ENCODE measurements around the gene SDHB. TPM values are rescaled to one million over a fixed set of nuclear protein-coding genes. Genes with fewer than 3 reads are reported as not detected.

The SDHB gene
- total RNA-seq, 1 experiment from 2014 or later: 159 TPM

GRCh38 chr1:17052641-17053040 is 1.2 kb downstream of the SDHB start:
- Histone ChIP-seq H2AFZ (ENCODE audit: low read depth, low read length, poor library complexity, severe bottlenecking) (no peak overlapping the region), H3K4me2 (ENCODE audit: low read length) (peak overlapping the region; percentile 91), H4K20me1 (ENCODE audit: insufficient read depth) (no peaks in the 10 kb centered on the region), H3K4me1 (ENCODE audit: control insufficient read depth in 1 of 2, insufficient read depth in 2 of 2, low read length in 2 of 2) (peaks cover 3 to 14% of the 10 kb centered on the region in 2 experiments; a peak in 3 of 4 replicates), H3K9ac (ENCODE audit: low read length) (peak overlapping the region; percentile 83), H3K27ac (ENCODE audit: low read depth, low read length) (no peak overlapping the region), H3K79me2 (ENCODE audit: insufficient read depth, low read length) (peaks cover 60% of the 10 kb centered on the region), H3K27me3 (ENCODE audit: insufficient read depth, low read length) (no peaks in the 10 kb centered on the region), H3K9me3 (ENCODE audit: control insufficient read depth in 1 of 2, insufficient read depth in 1 of 2, low read depth in 1 of 2, low read length in 2 of 2) (no peaks in the 10 kb centered on the region), H3K9me2 (ENCODE audit: insufficient read depth) (no peaks in the 10 kb centered on the region), H3K36me3 (ENCODE audit: control insufficient read depth in 1 of 2, insufficient read depth in 2 of 2, low read length in 2 of 2) (peaks cover 5 to 7% of the 10 kb centered on the region in 2 experiments; a peak in 2 of 4 replicates), H3K4me3 (replicated peaks in 1 of 2; ENCODE audit: low read depth in 1 of 2, low read length in 2 of 2) (peak overlapping the region; percentile 96 to 100)
- intact Hi-C loops (cut with micrococcal nuclease): loop anchor here (10.0 kb wide), 1 partner anchor 432 kb away; no protein-coding TSS in a partner anchor
- BruUV-seq (replicated peaks): no TSS peak
- ATAC-seq (no peak), DNase-seq (ENCODE audit: low read depth, low spot score) (no peak)
- CTCF ChIA-PET: no interaction called here
- POLR2A ChIA-PET: no interaction called here
- TF ChIP-seq CEBPB (IDR thresholded peaks at IDR 0.05; ENCODE audit: low read depth): no peak
- TF ChIP-seq SP1 (IDR thresholded peaks at IDR 0.05; ENCODE audit: low read depth): no peak
- RAD21 ChIA-PET (ENCODE audit: low non-redundant PET in 1 of 2, low total read pairs in 2 of 2, uncharacterized antibody in 2 of 2, unreplicated experiment in 2 of 2): no interaction called here

DNA sequence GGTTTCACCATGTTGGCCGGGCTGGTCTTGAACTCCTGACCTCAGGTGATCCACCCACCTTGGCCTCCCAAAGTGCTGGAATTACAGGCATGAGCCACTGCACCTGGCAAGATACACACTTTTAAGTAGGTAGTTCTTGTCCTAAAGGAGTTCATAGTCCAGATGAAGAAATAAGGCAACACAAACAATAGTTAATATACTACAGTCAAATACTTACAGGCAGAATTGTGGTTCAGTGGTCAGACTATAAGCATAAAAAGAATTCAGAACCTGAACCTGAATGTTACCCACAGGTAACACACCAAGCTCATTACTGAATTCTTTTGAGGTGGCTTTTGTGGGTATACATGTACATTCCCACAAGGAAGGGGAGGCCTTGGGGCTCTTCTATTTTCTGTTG is 1.8 kb downstream of the SDHB start:
- RAD21 ChIA-PET (ENCODE audit: low non-redundant PET in 1 of 2, low total read pairs in 2 of 2, uncharacterized antibody in 2 of 2, unreplicated experiment in 2 of 2): no interaction called here
- intact Hi-C loops (cut with micrococcal nuclease): loop anchor here (10.0 kb wide), 1 partner anchor 433 kb away; no protein-coding TSS in a partner anchor
- POLR2A ChIA-PET: no interaction called here
- peaks cover 66% of the 10 kb centered on the region for H3K79me2 ChIP-seq (ENCODE audit: insufficient read depth, low read length)
- no peak overlapping the region for H3K27ac ChIP-seq (ENCODE audit: low read depth, low read length)
- H3K36me3 ChIP-seq (ENCODE audit: control insufficient read depth in 1 of 2, insufficient read depth in 2 of 2, low read length in 2 of 2): peaks cover 5 to 7% of the 10 kb centered on the region in 2 experiments; a peak in 2 of 4 replicates
- H3K4me1 ChIP-seq (ENCODE audit: control insufficient read depth in 1 of 2, insufficient read depth in 2 of 2, low read length in 2 of 2): peaks cover 3 to 14% of the 10 kb centered on the region in 2 experiments; a peak in 3 of 4 replicates
- H4K20me1 ChIP-seq (ENCODE audit: insufficient read depth): no peaks in the 10 kb centered on the region
- no peak for TF ChIP-seq EGR1 (IDR thresholded peaks at IDR 0.05; ENCODE audit: low read depth)
- TF ChIP-seq POLR2AphosphoS5 (IDR thresholded peaks at IDR 0.05; ENCODE audit: low read depth, low read length): no peak
- no peak for TF ChIP-seq ZFX (IDR thresholded peaks at IDR 0.05)
- no peak for TF ChIP-seq EZH2phosphoT487 (IDR thresholded peaks at IDR 0.05; ENCODE audit: borderline replicate concordance)
- no peak for TF ChIP-seq ZNF274 (IDR thresholded peaks at IDR 0.05; ENCODE audit: low read depth, low read length)
- no peak for TF ChIP-seq YY1 (IDR thresholded peaks at IDR 0.05; ENCODE audit: extremely low read depth, insufficient replicate concordance, low read depth, low read length)
- TF ChIP-seq SIN3A (IDR thresholded peaks at IDR 0.05; ENCODE audit: low read depth): no peak
- no peak for TF ChIP-seq TCF7L2 (IDR thresholded peaks at IDR 0.05; ENCODE audit: borderline replicate concordance, extremely low read depth, insufficient read depth, insufficient read length)
- TF ChIP-seq, protein P1, sequence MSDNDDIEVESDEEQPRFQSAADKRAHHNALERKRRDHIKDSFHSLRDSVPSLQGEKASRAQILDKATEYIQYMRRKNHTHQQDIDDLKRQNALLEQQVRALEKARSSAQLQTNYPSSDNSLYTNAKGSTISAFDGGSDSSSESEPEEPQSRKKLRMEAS (IDR thresholded peaks at IDR 0.05): no peak
- no peak for TF ChIP-seq FOSL1 (IDR thresholded peaks at IDR 0.05; ENCODE audit: low read depth)
- TF ChIP-seq, protein P2, sequence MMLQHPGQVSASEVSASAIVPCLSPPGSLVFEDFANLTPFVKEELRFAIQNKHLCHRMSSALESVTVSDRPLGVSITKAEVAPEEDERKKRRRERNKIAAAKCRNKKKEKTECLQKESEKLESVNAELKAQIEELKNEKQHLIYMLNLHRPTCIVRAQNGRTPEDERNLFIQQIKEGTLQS (IDR thresholded peaks at IDR 0.05): no peak
- no peak for TF ChIP-seq SP1 (IDR thresholded peaks at IDR 0.05; ENCODE audit: low read depth)
- TF ChIP-seq, protein P3, sequence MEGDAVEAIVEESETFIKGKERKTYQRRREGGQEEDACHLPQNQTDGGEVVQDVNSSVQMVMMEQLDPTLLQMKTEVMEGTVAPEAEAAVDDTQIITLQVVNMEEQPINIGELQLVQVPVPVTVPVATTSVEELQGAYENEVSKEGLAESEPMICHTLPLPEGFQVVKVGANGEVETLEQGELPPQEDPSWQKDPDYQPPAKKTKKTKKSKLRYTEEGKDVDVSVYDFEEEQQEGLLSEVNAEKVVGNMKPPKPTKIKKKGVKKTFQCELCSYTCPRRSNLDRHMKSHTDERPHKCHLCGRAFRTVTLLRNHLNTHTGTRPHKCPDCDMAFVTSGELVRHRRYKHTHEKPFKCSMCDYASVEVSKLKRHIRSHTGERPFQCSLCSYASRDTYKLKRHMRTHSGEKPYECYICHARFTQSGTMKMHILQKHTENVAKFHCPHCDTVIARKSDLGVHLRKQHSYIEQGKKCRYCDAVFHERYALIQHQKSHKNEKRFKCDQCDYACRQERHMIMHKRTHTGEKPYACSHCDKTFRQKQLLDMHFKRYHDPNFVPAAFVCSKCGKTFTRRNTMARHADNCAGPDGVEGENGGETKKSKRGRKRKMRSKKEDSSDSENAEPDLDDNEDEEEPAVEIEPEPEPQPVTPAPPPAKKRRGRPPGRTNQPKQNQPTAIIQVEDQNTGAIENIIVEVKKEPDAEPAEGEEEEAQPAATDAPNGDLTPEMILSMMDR (IDR thresholded peaks at IDR 0.05 in 2 of 3, conservative IDR thresholded peaks at IDR 0.05 in 1 of 3; ENCODE audit: borderline replicate concordance in 1 of 3, insufficient read depth in 1 of 3, low read depth in 2 of 3, low read length in 2 of 3): no peak
- no peak for TF ChIP-seq POLR2A (IDR thresholded peaks at IDR 0.05; ENCODE audit: borderline replicate concordance, extremely low read depth, insufficient read depth, insufficient read length)
- TF ChIP-seq, protein P4, sequence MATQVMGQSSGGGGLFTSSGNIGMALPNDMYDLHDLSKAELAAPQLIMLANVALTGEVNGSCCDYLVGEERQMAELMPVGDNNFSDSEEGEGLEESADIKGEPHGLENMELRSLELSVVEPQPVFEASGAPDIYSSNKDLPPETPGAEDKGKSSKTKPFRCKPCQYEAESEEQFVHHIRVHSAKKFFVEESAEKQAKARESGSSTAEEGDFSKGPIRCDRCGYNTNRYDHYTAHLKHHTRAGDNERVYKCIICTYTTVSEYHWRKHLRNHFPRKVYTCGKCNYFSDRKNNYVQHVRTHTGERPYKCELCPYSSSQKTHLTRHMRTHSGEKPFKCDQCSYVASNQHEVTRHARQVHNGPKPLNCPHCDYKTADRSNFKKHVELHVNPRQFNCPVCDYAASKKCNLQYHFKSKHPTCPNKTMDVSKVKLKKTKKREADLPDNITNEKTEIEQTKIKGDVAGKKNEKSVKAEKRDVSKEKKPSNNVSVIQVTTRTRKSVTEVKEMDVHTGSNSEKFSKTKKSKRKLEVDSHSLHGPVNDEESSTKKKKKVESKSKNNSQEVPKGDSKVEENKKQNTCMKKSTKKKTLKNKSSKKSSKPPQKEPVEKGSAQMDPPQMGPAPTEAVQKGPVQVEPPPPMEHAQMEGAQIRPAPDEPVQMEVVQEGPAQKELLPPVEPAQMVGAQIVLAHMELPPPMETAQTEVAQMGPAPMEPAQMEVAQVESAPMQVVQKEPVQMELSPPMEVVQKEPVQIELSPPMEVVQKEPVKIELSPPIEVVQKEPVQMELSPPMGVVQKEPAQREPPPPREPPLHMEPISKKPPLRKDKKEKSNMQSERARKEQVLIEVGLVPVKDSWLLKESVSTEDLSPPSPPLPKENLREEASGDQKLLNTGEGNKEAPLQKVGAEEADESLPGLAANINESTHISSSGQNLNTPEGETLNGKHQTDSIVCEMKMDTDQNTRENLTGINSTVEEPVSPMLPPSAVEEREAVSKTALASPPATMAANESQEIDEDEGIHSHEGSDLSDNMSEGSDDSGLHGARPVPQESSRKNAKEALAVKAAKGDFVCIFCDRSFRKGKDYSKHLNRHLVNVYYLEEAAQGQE (IDR thresholded peaks at IDR 0.05; ENCODE audit: low read depth): no peak
- no peak for DNase-seq (ENCODE audit: low read depth, low spot score)
- H3K9me2 ChIP-seq (ENCODE audit: insufficient read depth): no peaks in the 10 kb centered on the region
- no peak overlapping the region for H3K9ac ChIP-seq (ENCODE audit: low read length)
- ATAC-seq: no peak
- H2AFZ ChIP-seq (ENCODE audit: low read depth, low read length, poor library complexity, severe bottlenecking): no peak overlapping the region
- CTCF ChIA-PET: no interaction called here
- no TSS peak for BruUV-seq (replicated peaks)
- H3K27me3 ChIP-seq (ENCODE audit: insufficient read depth, low read length): no peaks in the 10 kb centered on the region
- peak overlapping the region; percentile 91 for H3K4me2 ChIP-seq (ENCODE audit: low read length)
- H3K9me3 ChIP-seq (ENCODE audit: control insufficient read depth in 1 of 2, insufficient read depth in 1 of 2, low read depth in 1 of 2, low read length in 2 of 2): no peaks in the 10 kb centered on the region
- H3K4me3 ChIP-seq (replicated peaks in 1 of 2; ENCODE audit: low read depth in 1 of 2, low read length in 2 of 2): peak overlapping the region in 1 of 2 experiments; percentile 100; a peak in 1 of 4 replicates
